Measurements from ENCODE around the gene SND1.
"Not testable (repeated sequence)": the region's sequence is repeated elsewhere in the genome, so short reads cannot be mapped to it uniquely, and the experiment has no call there.

Gene SND1

GRCh38 chr7:127891144-127891543, 239.2 kb downstream of the SND1 start:
- no peak for DNase-seq (ENCODE audit: low read depth)
- H3K4me3 ChIP-seq (ENCODE audit: low read depth, low read length) = no peak overlapping the region

DNA sequence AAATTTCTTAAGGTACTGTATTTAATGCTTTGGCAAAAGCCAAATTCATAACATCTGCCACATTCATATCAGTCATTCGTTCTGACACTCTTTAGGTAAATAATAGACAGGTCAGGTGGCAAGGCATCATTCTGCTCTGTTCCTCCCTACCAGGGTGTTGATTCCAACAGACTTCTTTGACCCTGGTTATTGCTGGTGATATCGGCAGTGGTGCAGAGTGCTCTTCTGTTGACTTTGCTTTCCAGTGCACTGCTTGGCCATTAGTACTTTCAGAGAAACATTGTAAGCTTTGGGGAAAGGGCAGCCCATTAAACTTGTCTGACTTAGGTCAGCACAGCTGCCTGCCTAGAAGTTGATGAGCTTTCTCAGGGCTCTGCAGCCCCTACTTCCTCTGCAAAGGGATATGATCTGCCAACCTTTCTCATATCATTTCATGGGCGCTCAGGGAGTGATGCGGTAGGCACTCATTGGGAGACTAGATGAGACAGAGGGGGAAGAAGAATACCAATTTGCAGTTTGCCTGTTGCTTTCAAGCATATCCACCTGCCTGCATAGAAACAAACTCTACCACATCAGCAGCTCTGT, 240.0 kb downstream of the SND1 start:
- H3K4me3 ChIP-seq (ENCODE audit: low read depth, low read length) = no peak overlapping the region
- DNase-seq (ENCODE audit: low read depth) = no peak

DNA sequence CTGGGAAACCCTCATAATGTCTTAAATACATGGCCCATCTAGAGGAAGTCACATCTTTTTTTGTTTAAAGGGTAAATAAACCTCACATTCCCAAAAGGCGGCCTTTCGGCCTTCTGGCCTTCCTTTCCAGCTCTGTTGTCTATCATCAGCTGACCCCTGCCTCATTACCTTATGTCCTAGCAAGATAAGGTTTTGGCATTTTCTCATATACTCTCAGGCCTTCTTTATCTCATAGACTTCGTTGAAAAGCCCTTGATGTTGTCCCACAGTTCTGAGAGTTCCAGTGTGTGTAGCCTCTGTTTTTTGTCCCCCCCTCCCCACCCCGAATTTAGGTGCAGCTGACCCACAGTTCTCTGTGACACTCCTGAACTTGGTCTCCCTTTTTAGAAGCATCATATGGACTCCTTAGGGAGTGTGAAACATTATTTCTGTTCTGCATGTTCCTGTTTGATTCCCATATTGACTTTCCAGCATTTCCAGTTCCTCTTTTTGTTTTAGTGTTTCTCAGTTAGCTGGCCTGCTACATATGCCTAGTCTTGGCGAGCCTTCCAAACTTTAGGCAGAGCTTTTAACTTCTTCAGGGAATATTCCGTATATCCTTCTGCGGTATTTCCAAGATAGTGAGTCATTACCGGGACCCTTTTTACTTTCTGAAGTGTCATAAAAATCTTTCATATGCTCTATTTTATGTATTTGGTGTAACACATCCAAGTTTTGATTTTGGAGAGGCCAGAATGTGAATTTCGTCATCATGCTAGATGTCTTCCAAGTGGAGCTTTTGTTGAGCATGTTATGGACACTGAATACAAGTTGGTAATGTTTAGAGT, 240.7 kb downstream of the SND1 start:
- no peak for DNase-seq (ENCODE audit: low read depth)
- H3K4me3 ChIP-seq (ENCODE audit: low read depth, low read length) = no peak overlapping the region

GRCh38 chr7:127893547-127893946, 241.6 kb downstream of the SND1 start:
- no peak overlapping the region for H3K4me3 ChIP-seq (ENCODE audit: low read depth, low read length)
- DNase-seq (ENCODE audit: low read depth) = no peak

DNA sequence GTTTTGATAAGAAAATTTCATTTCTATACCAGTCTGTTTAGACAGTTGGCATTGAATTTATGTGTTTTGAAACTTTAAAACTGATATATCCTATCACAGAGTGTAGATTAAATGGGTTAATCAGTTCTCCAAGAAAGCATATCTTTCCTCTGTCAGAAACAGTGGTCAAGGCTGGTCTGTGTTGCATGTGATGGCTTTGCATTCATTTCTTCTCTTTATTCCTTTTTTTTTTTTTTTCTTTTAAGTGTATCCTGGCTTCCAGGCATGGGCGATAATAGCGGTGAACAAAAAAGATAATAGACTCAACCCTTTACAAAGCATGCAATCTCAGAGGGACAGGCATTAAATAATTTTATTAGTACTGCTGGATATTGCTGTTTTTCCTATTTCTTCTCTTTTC, 242.6 kb downstream of the SND1 start:
- no peak overlapping the region for H3K4me3 ChIP-seq (ENCODE audit: low read depth, low read length)
- DNase-seq (ENCODE audit: low read depth) = no peak

GRCh38 chr7:127895360-127895759, 243.4 kb downstream of the SND1 start:
- no peak for DNase-seq (ENCODE audit: low read depth)
- H3K4me3 ChIP-seq (ENCODE audit: low read depth, low read length) = no peak overlapping the region

GRCh38 chr7:127895814-127896280, 243.9 kb downstream of the SND1 start:
- DNase-seq (ENCODE audit: low read depth) = no peak
- H3K4me3 ChIP-seq (ENCODE audit: low read depth, low read length) = no peak overlapping the region

GRCh38 chr7:127896659-127897058, 244.7 kb downstream of the SND1 start:
- DNase-seq (ENCODE audit: low read depth) = no peak

DNA sequence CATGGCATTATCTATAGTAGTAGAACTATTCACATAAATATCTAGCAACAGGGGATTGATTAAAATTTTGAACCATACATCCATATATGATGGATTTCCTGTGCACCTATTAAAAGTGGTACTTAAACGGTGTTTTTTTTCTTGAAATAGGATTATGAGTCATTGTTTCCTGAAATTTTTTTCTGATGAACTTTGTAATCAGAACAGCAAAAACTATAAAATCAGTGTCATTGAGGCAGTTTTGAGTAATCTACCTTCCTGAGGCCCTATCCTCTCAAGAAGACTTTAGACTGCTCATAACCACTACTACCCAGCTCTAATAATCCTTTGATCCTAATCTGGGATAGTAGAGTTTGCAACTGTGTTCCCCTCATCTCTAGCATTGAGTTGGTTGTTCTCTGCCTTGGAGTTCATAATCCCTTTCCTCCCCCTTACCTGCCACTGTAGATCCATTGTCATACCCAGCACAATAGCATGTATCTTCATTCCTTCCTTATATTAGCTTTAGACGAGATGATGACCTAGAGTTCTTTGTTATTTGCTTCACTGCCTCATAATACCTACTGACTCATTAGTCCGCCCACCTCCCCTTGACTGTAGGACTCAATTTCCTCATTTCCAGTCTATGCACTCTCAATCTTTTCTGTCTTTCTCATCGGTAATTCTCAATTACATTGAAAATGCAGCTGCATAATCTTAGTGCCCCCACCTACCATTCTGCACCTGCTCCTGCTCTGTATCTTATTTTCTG, 245.9 kb downstream of the SND1 start:
- no peak for DNase-seq (ENCODE audit: low read depth)
- no peak overlapping the region for H3K4me3 ChIP-seq (ENCODE audit: low read depth, low read length)

More at GRCh38 chr7:127896659-127897058, 244.7 kb downstream of the SND1 start:
- H3K4me3 ChIP-seq (ENCODE audit: low read depth, low read length) = no peak overlapping the region

DNA sequence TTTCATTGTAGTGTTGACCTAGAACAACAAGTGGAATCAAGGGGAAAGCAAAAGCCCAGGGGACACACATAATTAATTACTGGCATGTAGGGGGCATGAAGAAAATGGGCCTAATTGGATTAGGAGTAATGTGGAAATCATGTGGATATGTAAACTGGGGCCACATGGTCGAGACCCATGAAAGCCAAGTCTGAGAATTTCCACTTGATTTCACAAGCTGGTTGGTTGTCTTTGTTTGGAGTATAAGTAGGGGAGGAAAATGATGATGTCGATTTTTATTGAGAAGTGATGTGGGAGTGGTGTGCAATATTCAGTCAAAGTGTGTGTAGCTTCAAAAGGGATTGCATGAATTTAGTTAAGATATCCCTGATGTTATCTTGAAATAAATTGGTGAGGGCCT, 247.4 kb downstream of the SND1 start:
- DNase-seq (ENCODE audit: low read depth) = no peak
- H3K4me3 ChIP-seq (ENCODE audit: low read depth, low read length) = no peak overlapping the region

GRCh38 chr7:127900141-127900540, 248.1 kb downstream of the SND1 start:
- H3K4me3 ChIP-seq (ENCODE audit: low read depth, low read length) = no peak overlapping the region
- no peak for DNase-seq (ENCODE audit: low read depth)

GRCh38 chr7:127900732-127901685, 249.0 kb downstream of the SND1 start:
- DNase-seq (ENCODE audit: low read depth) = no peak
- no peak overlapping the region for H3K4me3 ChIP-seq (ENCODE audit: low read depth, low read length)

- H3K4me3 ChIP-seq (ENCODE audit: low read depth, low read length) = no peak overlapping the region
- DNase-seq (ENCODE audit: low read depth) = no peak
Measured at GRCh38 chr7:127901895-127902703, 250.1 kb downstream of the SND1 start.

- DNase-seq (ENCODE audit: low read depth); H3K4me3 ChIP-seq (ENCODE audit: low read depth, low read length): not testable (repeated sequence)
Measured at GRCh38 chr7:127902753-127903152, 250.8 kb downstream of the SND1 start.

GRCh38 chr7:127903892-127904669, 252.1 kb downstream of the SND1 start:
- H3K4me3 ChIP-seq (ENCODE audit: low read depth, low read length) = no peak overlapping the region

GRCh38 chr7:127904670-127904985, 252.6 kb downstream of the SND1 start:
- DNase-seq (ENCODE audit: low read depth) = no peak
- no peak overlapping the region for H3K4me3 ChIP-seq (ENCODE audit: low read depth, low read length)

More at GRCh38 chr7:127903892-127904669, 252.1 kb downstream of the SND1 start:
- no peak for DNase-seq (ENCODE audit: low read depth)

- H3K4me3 ChIP-seq (ENCODE audit: low read depth, low read length) = no peak overlapping the region
- no peak for DNase-seq (ENCODE audit: low read depth)
Measured at GRCh38 chr7:127905021-127905420, 253.0 kb downstream of the SND1 start.
